Parathyroid adenoma (tissue), 2 donors: ENCODE data around the gene KDR.

ENCODE experiments used
- H2AFZ ChIP-seq: fragments of 300-600 bp; sonication (generic); one replicate; pipeline ENCODE4 v1.7.0; 2017; ENCODE audit warnings: antibody characterized with exemption, mild to moderate bottlenecking
- H3K27ac ChIP-seq: fragments of 300-600 bp; sonication (generic); one replicate; pipeline ENCODE4 v1.7.0; 2017
- H3K27me3 ChIP-seq: fragments of 300-600 bp; sonication (generic); one replicate; pipeline ENCODE4 v1.7.0; 2017; ENCODE audit warnings: low read length; ENCODE audit not compliant: control insufficient read depth, insufficient read depth
- H3K36me3 ChIP-seq: fragments of 300-600 bp; sonication (generic); one replicate; pipeline ENCODE4 v1.7.0; 2017; ENCODE audit warnings: low read length; ENCODE audit not compliant: control insufficient read depth, insufficient read depth
- H3K4me1 ChIP-seq: fragments of 300-600 bp; sonication (generic); one replicate; pipeline ENCODE4 v1.7.0; 2017; ENCODE audit warnings: control low read depth
- H3K4me2 ChIP-seq: fragments of 300-600 bp; sonication (generic); one replicate; pipeline ENCODE4 v1.7.0; 2017; ENCODE audit warnings: low read length
- H3K4me3 ChIP-seq: fragments of 300-600 bp; sonication (generic); one replicate; pipeline ENCODE4 v1.7.0; 2017; ENCODE audit warnings: low read depth, low read length
- H3K79me2 ChIP-seq: fragments of 300-600 bp; sonication (generic); one replicate; pipeline ENCODE4 v1.7.0; 2017; ENCODE audit warnings: control low read depth
- H3K9ac ChIP-seq: fragments of 300-600 bp; sonication (generic); one replicate; pipeline ENCODE4 v1.7.0; 2017; ENCODE audit warnings: mild to moderate bottlenecking
- H3K9me3 ChIP-seq: fragments of 300-600 bp; sonication (generic); one replicate; pipeline ENCODE4 v1.7.0; 2017; ENCODE audit warnings: low read length; ENCODE audit not compliant: control insufficient read depth
- TF ChIP-seq, protein P1 (sequence below): fragments of 300-600 bp; sonication (generic); IDR thresholded peaks from one replicate; pipeline ENCODE4 v1.7.0; 2017; ENCODE audit warnings: antibody characterized with exemption, mild to moderate bottlenecking
- donor health status: primary hyperparathyroidism.

The KDR gene

GRCh38 chr4:55087009-55087912, 38.1 kb downstream of the KDR start:
- Histone ChIP-seq H2AFZ (no peak overlapping the region), H3K79me2 (no peaks in the 10 kb centered on the region), H3K36me3 (no peaks in the 10 kb centered on the region), H3K4me3 (no peak overlapping the region), H3K4me1 (no peaks in the 10 kb centered on the region), H3K27ac (no peak overlapping the region), H3K9me3 (no peaks in the 10 kb centered on the region), H3K27me3 (no peaks in the 10 kb centered on the region), H3K9ac (no peak overlapping the region), H3K4me2 (no peak overlapping the region)
- TF ChIP-seq, protein P1, sequence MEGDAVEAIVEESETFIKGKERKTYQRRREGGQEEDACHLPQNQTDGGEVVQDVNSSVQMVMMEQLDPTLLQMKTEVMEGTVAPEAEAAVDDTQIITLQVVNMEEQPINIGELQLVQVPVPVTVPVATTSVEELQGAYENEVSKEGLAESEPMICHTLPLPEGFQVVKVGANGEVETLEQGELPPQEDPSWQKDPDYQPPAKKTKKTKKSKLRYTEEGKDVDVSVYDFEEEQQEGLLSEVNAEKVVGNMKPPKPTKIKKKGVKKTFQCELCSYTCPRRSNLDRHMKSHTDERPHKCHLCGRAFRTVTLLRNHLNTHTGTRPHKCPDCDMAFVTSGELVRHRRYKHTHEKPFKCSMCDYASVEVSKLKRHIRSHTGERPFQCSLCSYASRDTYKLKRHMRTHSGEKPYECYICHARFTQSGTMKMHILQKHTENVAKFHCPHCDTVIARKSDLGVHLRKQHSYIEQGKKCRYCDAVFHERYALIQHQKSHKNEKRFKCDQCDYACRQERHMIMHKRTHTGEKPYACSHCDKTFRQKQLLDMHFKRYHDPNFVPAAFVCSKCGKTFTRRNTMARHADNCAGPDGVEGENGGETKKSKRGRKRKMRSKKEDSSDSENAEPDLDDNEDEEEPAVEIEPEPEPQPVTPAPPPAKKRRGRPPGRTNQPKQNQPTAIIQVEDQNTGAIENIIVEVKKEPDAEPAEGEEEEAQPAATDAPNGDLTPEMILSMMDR = no peak

DNA sequence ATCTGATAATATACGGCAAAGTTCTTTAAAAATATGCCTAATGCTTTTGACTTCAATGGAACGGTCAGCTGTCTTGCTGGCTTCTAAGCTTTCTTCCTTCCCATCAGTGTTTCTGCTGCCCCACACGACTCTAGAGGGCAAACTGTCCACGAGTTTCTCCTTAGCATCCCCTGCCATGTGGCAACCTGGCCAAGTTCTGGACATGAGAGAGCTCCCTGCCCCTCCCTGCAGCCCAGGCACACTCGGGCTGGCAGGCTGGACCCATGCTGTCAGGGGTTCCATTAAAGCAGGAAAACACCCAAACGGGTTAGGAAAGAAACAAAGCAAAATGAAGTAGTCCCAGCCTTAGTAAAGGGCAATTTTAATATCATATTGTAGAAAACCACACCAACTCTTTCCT, 38.8 kb downstream of the KDR start:
- no peaks in the 10 kb centered on the region for H3K4me1 ChIP-seq
- H3K4me3 ChIP-seq = no peak overlapping the region
- no peak overlapping the region for H2AFZ ChIP-seq
- H3K27me3 ChIP-seq = no peaks in the 10 kb centered on the region
- H3K9me3 ChIP-seq = no peaks in the 10 kb centered on the region
- no peaks in the 10 kb centered on the region for H3K36me3 ChIP-seq
- no peak overlapping the region for H3K27ac ChIP-seq
- TF ChIP-seq, protein P1 = no peak
- no peak overlapping the region for H3K4me2 ChIP-seq
- H3K9ac ChIP-seq = no peak overlapping the region
- no peaks in the 10 kb centered on the region for H3K79me2 ChIP-seq

DNA sequence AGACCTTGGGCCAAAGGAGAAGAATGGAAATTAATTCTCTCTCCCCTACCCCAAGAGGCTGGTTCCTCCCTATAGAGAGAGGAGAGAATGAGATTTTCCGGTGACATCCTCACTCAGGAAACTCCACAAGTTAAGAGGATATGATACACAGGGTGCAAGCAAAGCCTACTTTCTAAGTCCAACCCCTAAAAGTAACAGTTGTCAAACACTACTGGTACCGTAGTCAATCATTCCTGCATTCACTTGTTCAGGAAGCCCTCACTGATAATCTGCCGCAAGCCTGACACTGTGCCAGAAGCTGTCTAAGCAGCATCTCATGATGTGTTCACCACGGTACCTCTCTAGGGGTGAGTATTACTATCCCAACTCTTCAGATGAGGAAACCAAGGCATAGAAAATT, 41.7 kb downstream of the KDR start:
- H3K4me1 ChIP-seq = no peaks in the 10 kb centered on the region

DNA sequence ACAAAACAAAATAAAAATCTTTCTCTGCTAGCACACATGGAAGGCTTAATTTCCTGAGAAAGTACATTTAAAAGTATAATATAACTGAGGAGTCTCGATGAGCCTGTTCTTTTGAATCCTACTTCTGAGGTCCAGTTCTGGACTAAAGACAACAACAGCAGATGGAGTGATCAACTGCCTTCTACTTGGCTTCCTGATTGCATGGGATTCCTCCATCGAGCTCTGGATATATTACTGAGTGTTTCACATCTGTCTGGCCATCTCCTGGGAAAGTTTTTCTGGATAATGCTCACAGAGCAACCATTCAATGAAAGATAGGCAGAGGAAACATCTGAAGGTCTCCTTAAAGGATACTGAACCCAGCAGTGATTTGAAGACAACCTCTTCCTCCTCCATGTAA, 42.6 kb downstream of the KDR start:
- Histone ChIP-seq H3K79me2 (no peaks in the 10 kb centered on the region), H3K27me3 (no peaks in the 10 kb centered on the region), H3K4me3 (no peak overlapping the region), H3K4me2 (no peak overlapping the region), H2AFZ (no peak overlapping the region), H3K27ac (no peak overlapping the region), H3K9ac (no peak overlapping the region), H3K9me3 (no peaks in the 10 kb centered on the region), H3K4me1 (no peaks in the 10 kb centered on the region), H3K36me3 (no peaks in the 10 kb centered on the region)
- TF ChIP-seq, protein P1 = no peak

More for the DNA sequence above, 41.7 kb downstream of the KDR start:
- Histone ChIP-seq H2AFZ (no peak overlapping the region), H3K4me2 (no peak overlapping the region), H3K36me3 (no peaks in the 10 kb centered on the region), H3K9ac (no peak overlapping the region), H3K9me3 (no peaks in the 10 kb centered on the region), H3K27me3 (no peaks in the 10 kb centered on the region), H3K4me3 (no peak overlapping the region), H3K27ac (no peak overlapping the region), H3K79me2 (no peaks in the 10 kb centered on the region)
- TF ChIP-seq, protein P1 = no peak
